Body of pancreas (tissue), 4 donors: ENCODE measurements around the gene SOX8.

Experiments used
- CTCF ChIP-seq, 7 experiments: fragments of 450-650 bp in 4 of 7; fragments of 200-600 bp in 3 of 7; sonication (generic) in 3 of 7; IDR thresholded peaks; one replicate each; pipeline ENCODE4 v1.5.1; 2016 to 2019; ENCODE audit warnings: antibody characterized with exemption in 7 of 7
- POLR2A ChIP-seq, 3 donors: fragments of 450-650 bp; IDR thresholded peaks; one replicate each; pipeline ENCODE4 v1.6.1; 2016; ENCODE audit warnings: antibody characterized with exemption in 3 of 3, mild to moderate bottlenecking in 2 of 3

GRCh38 chr16:947255-947921 is 34.2 kb upstream of the SOX8 start:
- TF ChIP-seq POLR2A (IDR thresholded peaks at IDR 0.05) (no peak), CTCF (IDR thresholded peaks at IDR 0.05) (no peak)
